GM18505 (cell line): ENCODE measurements around the gene SCNN1A.

ENCODE experiments used
- ATAC-seq: cut with Tn5 transposase; IDR thresholded peaks from one replicate; pipeline ENCODE4 v1.9.1; 2021; ENCODE audit not compliant: unreplicated experiment
- POLR2A ChIP-seq: IDR thresholded peaks from 4 replicates; pipeline ENCODE4 v1.6.1; 2011; ENCODE audit warnings: borderline replicate concordance; ENCODE audit not compliant: insufficient read depth, insufficient read length; ENCODE audit errors: extremely low read depth

SCNN1A gene

GRCh38 chr12:6375269-6376078, at the start of gene SCNN1A:
TSS of gene SCNN1A (minus strand) at chr12:6375563. CDS start at chr12:6374783, 780 bp downstream.
- no peak for TF ChIP-seq POLR2A
- no peak for ATAC-seq

- no peak for ATAC-seq
- no peak for TF ChIP-seq POLR2A
Observed at GRCh38 chr12:6424866-6425265, 49.5 kb upstream of the SCNN1A start.

GRCh38 chr12:6424008-6424347, 48.6 kb upstream of the SCNN1A start:
- no peak for ATAC-seq
- TF ChIP-seq POLR2A: no peak

- no peak for ATAC-seq
- no peak for TF ChIP-seq POLR2A
Observed at GRCh38 chr12:6423267-6424007, 48.1 kb upstream of the SCNN1A start.

- no peak for ATAC-seq
- no peak for TF ChIP-seq POLR2A
Observed at GRCh38 chr12:6420364-6420763, 45.0 kb upstream of the SCNN1A start.

- TF ChIP-seq POLR2A: no peak
- ATAC-seq: no peak
Observed at GRCh38 chr12:6418796-6419195, 43.4 kb upstream of the SCNN1A start.

- ATAC-seq: no peak
Observed at GRCh38 chr12:6416596-6416995, 41.2 kb upstream of the SCNN1A start.

GRCh38 chr12:6407236-6407954, 32.0 kb upstream of the SCNN1A start:
- no peak for TF ChIP-seq POLR2A
- no peak for ATAC-seq

More at GRCh38 chr12:6416596-6416995, 41.2 kb upstream of the SCNN1A start:
- no peak for TF ChIP-seq POLR2A

- no peak for ATAC-seq
- no peak for TF ChIP-seq POLR2A
Observed at GRCh38 chr12:6405963-6406362, 30.6 kb upstream of the SCNN1A start.

GRCh38 chr12:6404390-6404789, 29.0 kb upstream of the SCNN1A start:
- no peak for ATAC-seq

GRCh38 chr12:6399884-6400644, 24.7 kb upstream of the SCNN1A start:
- no peak for TF ChIP-seq POLR2A
- no peak for ATAC-seq

More at GRCh38 chr12:6404390-6404789, 29.0 kb upstream of the SCNN1A start:
- no peak for TF ChIP-seq POLR2A

- no peak for ATAC-seq
- no peak for TF ChIP-seq POLR2A
Observed at GRCh38 chr12:6396031-6396430, 20.7 kb upstream of the SCNN1A start.

- TF ChIP-seq POLR2A: no peak
Observed at GRCh38 chr12:6394398-6394797, 19.0 kb upstream of the SCNN1A start.

More at GRCh38 chr12:6394398-6394797, 19.0 kb upstream of the SCNN1A start:
- ATAC-seq: no peak
